Iris pigment epithelial cell (primary cell): ENCODE results near the gene ERG28.
"Not testable (repeated sequence)": the region's sequence is repeated elsewhere in the genome, so short reads cannot be mapped to it uniquely, and the experiment has no call there.

Source experiments
- DNase-seq: peaks from one replicate; pipeline ENCODE4 v3.0.0-alpha.2; 2011; ENCODE audit warnings: low read depth

Gene ERG28

DNA sequence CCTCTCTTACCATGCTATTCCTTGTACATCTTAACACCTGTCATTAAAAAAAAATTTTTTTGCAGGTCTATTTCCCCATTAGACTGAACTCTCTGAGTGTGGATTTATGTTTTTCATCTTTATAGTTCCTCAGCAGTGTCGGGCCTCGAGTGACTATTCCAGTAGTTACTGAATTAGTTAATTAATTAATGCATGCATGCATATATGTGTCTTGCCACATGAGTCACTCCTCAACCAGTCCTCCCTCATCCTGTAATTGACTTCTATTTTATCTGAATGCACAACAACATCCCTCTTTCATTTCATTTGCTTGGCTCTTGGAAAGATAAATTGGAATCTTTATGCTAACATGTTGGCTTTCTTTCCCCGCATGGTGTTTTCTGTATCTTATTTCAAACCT is 35.6 kb downstream of the ERG28 start:
- no peak for DNase-seq

DNA sequence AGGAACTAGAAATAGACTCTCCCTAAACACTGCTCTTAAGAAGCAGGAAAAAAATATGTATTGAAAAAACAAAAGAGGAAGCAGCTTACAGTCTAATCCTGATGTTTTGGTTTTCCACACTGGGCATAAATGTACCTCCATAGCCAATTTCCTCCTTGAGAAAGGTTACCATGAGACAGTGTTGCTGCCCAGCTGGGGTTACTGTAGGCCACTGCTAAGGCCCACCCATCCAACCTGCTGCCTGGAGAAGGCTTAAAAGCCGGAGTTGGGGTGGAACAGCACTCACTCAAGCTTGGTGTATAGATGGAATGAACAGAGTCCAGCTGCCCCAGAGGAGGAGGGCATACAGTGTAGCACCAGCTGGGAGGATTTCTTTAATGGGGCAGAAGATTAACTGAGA is 41.1 kb downstream of the ERG28 start:
- no peak for DNase-seq

DNA sequence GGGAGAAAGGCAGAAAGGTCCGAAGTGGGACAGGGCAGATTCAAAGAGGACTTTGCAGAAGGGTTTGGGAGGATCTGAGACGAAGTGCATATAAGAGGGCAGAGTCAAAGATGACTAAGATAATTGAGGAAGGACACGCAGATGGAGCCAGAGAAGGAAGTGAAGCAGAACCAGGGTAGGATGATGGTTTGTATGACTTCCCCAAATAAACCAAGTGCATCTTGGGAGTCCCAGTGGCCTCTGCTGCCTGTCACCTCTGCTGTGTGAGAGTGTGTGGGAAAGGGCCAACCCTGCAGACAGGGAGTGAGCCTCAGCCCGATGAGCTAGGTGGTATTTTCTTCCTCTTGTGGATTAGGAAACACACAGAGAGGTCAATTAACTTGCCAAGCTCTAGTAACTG is 45.5 kb downstream of the ERG28 start:
- no peak for DNase-seq

DNA sequence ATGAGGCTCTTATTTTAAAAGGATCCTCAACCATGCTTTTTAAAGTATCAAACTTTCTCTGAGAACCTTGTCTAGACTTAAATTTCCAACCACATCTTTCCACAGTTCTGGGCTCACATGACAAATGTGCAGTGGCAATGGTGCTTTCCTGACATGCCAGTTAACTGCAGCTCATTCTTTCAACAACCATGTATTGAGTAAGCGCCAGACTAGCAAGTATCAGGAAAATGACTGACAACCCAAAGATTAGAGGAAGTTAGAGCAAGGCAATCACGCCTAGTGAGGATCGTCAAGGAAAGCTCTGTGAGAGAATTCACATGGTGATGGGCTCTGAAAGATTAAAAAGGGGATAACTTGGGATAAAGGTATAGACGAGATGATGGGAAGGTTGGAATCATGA is 46.5 kb downstream of the ERG28 start:
- no peak for DNase-seq

DNA sequence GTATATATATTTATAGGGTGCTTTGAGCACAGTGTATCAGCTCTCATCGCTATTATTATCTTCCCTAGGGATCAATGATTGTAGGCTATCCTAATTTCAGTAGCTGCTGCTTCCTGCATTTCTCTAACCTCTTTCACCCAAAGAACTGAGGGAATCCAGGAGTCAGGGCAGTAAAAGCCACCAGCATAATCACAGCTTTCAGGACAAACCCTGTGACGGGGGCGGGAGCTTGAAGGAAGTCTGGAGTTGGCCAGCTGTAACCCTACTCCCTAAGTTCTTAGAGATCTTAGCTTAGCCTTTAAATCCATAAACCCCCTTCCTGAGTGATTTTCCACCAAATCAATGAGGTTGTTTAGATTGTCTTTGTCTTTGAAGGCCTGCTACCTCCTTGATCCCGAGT is 48.5 kb downstream of the ERG28 start:
- DNase-seq, result no peak

DNA sequence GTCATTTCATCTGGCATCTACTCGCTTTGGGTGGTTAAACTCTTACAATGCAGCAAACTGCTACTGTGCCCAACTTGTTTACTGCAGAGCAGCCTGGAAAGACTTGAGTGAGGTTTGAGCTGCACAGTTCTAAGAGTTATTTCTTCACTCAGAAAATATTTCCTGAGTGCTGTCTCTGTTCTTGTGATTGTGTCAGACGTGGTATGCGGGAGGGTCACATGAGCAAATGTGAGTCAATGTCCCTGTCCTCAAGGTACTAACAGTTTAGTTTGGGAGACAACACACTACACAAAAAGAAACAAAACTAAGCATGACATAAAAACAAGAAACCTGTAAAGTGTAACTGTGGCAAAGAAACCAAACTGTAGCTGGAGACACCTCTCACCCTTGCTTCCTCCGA is 49.8 kb downstream of the ERG28 start:
- DNase-seq, result peak; percentile 70

DNA sequence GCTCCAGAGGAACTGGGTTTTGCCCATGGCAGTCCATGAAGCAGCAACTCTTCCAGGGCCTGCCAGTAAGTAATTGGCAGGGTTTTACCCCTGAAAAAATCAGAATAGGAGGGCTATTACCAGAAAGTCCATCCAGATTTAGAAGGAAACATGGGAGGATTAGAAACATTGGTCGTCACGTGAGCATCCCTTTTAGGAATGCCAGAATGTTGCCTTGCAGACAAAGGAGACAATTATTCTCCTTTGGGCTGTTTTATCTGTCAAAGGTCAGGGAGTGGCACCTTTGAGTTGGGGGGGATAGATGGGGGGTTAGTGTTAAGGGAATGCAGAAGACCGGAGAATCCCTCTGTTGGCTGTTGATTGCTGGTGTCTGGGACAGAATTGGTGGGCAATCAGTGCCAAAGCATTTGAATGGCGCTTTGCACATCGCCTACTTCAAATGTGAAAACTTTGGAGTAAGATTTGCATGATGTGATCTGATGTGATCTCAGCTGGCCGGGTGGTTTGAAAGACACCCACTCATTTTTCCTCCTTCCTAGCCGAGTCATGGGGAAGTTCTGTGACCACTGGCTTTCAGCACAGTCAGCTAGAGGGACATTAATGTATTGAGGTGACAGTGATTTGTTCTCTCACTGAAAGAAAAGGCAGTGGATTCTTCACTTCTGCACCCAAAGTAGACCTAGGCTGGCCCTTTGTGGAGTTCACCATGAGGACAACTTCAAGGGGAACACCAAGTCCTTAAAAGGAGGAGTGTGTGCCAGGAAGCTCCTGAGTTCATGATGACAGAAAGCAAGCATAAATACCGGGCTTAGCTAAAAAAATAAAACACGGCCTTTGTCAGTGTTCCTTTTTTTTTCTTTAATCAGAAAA is 50.8 kb downstream of the ERG28 start:
- peak; percentile 53 for DNase-seq

DNA sequence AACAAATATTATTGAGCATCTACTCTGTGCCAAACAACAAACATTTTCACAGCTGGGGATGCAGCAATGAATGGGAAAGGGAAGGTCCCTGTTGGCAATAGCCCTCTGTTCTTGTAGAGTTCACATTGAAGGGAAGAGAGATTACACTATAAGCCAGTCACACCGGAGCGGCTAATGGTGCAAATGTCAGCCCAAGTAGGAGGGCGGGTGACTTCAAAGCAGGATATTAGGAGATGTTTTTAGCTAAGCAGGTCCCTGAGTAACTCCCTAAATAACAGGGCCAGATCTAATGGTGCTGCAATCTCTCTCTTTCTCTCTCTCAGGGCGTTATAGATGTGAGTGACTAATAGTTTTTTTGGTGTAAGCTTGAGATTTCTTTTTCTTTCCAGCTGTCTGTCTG is 51.6 kb downstream of the ERG28 start:
- DNase-seq, result peak; percentile 5

DNA sequence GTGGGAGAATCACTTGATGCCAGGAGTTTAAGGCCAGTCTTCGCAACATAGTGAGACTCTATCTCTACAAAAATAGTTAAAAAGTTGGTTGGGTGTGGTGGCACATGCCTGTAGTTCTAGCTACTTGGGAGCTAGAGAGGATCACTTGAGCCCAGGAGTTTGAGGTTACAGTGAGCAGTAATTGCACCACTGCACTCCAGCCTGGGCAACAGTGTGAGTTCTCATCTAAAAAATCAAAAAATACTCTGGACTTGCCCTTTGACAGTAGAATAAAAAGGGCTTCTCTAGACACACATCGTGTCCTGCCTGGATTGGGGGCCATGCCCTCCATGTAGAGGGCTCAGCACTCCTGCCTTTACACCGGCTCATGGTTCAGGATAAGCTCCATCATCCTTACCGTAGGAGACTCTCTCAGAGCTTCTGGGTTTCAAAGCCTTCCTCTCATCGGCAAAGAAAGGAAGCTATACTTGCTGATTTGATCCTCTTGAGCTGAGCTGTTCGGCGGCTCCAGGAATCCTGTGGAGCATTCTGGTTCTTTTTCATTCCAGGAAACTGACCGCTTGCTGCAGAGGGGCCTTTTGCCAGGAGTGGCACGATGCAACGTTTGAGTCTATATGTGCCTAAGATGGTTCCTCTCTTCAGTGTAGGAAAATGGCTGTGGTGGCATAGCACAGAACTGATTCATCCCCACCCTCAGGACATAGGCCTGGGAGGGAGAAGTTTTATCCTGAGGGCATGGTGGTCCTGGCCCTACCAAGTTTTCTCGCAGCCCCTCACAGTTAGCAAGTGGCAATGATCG is 52.6 kb downstream of the ERG28 start:
- no peak for DNase-seq

DNA sequence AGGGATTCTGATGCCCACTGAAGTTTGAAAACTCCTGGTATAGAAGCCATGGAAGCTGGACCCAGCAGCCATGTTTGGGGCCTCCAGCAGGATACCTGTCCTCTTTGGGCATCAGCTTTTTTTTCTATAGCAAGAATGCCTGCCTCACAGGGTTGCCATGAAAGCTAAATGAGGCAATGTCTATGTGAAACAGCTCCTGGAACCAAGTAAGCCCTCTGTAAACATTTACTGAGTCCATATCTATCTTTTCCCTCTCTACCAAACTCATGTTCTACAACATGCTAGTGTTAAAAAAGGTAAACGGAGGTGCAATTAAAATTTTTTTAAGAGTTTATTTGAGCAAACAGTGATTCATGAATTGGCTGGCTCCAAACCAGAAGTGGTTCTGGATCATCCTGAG is 53.6 kb downstream of the ERG28 start:
- DNase-seq, result no peak

DNA sequence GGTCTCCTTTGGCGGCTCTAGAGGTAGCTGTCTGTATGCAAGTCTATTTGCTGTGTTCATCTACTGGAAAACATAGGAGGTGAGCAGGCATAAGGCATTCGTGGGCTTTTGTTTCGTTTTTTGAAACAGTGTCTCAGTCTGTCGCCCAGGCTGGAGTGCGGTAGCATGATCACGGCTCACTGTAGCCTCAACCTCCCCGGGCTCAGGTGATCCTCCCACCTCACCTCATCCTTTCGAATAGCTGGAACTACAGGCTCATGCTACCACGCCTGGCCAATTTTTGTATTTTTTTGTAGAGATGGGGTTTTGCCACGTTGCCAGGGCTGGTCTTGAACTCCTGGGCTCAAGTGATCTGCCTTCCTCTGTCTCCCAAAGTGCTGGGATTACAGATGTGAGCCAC is 54.8 kb downstream of the ERG28 start:
- no peak for DNase-seq

DNA sequence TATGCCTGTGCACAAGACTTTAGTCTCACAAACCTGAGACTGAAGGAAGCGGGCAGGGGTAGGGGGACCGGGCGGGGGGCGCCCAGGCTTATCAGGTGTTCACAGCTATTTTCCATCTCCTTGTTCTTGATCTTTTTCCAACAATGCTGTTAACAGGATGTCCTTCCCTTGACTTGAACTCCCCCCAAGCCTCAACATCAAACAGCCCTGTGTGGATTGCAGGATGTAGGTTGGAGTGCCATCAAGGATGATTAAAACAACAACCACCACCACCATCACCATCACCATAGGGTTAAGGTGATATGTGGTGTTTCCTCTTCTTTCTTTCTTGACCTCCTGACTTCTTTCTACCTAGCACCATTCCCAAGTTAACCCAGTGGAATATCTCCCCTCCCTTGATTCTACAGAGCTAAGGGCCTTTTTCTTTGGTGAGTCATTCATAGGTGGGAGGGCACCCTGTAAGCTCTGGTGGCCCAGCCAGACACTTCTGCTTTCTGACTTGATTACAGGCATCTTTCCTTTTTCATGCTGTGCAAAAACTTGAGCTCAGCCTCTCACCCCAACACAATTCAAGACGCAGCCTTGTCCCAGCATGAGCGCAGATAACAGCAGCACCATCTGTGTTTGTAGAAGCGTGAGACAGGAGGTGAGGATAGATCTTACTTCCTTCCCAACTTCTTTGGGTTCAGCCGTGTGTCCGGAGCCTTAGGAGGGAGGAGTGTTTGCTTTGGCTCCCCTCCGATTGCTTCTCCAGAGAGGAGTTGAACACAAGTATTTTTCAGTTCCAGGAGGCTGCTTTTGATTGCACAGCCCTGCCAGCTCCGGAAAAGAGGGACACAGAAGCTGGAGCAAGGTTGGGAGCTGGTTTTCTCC is 55.5 kb downstream of the ERG28 start:
- peak; percentile 19 for DNase-seq

DNA sequence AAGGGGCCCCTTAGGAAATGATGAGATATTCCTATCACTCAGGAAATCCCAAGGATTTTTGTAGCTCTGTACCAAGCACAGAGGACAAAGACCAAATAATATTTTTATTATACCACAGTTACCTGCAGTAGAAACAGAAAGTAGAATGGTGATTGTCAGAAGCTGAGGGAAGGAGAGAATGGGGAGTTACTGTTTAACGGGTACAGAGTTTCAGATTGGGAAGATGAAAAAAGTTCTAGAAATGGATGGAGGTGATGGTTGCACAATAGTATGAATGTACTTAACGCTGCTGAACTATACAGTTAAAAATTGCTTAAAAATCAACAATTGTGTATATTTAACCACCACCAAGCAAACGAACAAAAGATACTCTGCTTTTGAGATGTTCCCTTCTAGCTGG is 58.2 kb downstream of the ERG28 start:
- DNase-seq, result no peak

DNA sequence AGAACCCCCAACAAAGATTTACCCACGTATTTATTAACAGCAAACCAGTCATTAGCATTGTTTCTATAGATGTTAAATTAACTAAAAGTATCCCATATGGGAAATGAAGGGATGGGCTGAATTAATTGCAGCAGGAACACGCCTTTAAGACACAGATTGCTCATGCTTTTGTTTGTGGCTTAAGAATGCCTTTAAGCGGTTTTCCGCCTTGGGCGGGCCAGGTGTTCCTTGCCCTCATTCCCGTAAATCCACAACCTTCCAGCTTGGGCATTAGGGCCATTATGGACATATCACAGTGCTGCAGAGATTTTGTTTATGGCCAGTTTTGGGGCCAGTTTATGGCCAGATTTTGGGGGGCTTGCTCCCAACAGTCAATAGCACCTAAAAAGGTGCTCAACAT is 59.6 kb downstream of the ERG28 start:
- DNase-seq, result not testable (repeated sequence)

DNA sequence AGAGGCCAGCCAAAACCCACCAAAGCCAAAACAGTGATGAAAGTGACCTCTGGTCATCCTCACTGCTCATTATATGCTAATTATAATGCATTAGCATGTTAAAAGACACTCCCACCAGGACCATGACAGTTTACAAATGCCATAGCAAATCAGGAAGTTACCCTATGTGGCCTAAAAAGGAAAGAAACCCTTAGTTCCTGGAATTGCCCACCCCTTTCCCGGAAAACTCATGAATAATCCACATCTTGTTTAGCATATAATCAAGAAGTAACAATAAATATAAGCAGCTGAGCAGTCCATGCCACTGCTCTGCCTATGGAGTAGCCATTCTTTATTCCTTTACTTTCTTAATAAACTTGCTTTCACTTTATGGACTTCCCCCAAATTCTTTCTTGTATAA is 60.6 kb downstream of the ERG28 start:
- DNase-seq, result not testable (repeated sequence)
